A549 (cell line): ENCODE measurements around the gene TMEM115. TPM values are rescaled to one million over a fixed set of nuclear protein-coding genes. Genes with fewer than 3 reads are reported as not detected.

Experiments
- ATAC-seq, 2 experiments: fragments of 200-7000 bp in 1 of 2; fragments of >200 bp in 1 of 2; cut with Nextera tagmentation in 1 of 2; cut with Tn5 transposase in 1 of 2; 3 replicates each; pipeline versions ENCODE4 v1.8.0 to v1.9.1; 2018 to 2020; ENCODE audit warnings: mild to moderate bottlenecking in 1 of 2, moderate library complexity in 1 of 2
- CTCF ChIA-PET: fragments of 300-600 bp; sonication (Branson Sonifier 250); formaldehyde crosslinking; extraction: SDS; loops from one replicate; lab custom pipeline; 2021; ENCODE audit warnings: antibody characterized with exemption, inconsistent platforms; lab: Yijun Ruan, JAX
- POLR2A ChIA-PET: fragments of 350-600 bp; formaldehyde crosslinking; extraction: SDS; loops from one replicate; lab custom pipeline; 2021; ENCODE audit warnings: antibody characterized with exemption, inconsistent platforms; lab: Yijun Ruan, JAX
- DNase-seq, 2 experiments: peaks; one replicate each; pipeline versions ENCODE4 v3.0.0 to v3.0.0-alpha.2; 2011 to 2016; ENCODE audit warnings: low read depth in 1 of 2, low spot score in 1 of 2
- FAIRE-seq: peaks from 2 replicates; lab custom pipeline; 2011; peaks lifted over from hg19 to GRCh38; lab: Jason Lieb, UNC
- H3K27ac ChIP-seq, 2 experiments: fragments of >200 bp; sonication (Bioruptor Twin); formaldehyde crosslinking; 3 replicates each; pipeline ENCODE4 v1.5.1; 2016 to 2017
- H3K4me1 ChIP-seq: fragments of >200 bp; sonication (Bioruptor Twin); formaldehyde crosslinking; 3 replicates; pipeline ENCODE4 v1.6.1; 2016
- H3K4me2 ChIP-seq: fragments of >200 bp; sonication (Bioruptor Twin); formaldehyde crosslinking; 3 replicates; pipeline ENCODE4 v1.6.1; 2016
- H3K4me3 ChIP-seq: fragments of >200 bp; sonication (Bioruptor Twin); formaldehyde crosslinking; 3 replicates; pipeline ENCODE4 v1.5.1; 2016
- H3K9me3 ChIP-seq: fragments of >200 bp; sonication (Bioruptor Twin); formaldehyde crosslinking; 3 replicates; pipeline ENCODE4 v1.6.1; 2016
- BHLHE40 ChIP-seq: IDR thresholded peaks from 2 replicates; pipeline ENCODE4 v1.6.1; 2012; ENCODE audit warnings: low read depth, low read length, inconsistent platforms
- CBX2 ChIP-seq: fragments of 200-600 bp; sonication (generic); IDR thresholded peaks from 2 replicates; pipeline ENCODE4 v1.6.1; 2016; ENCODE audit warnings: low read depth, mild to moderate bottlenecking, borderline replicate concordance
- CHD2 ChIP-seq: fragments of 150-350 bp; IDR thresholded peaks from 2 replicates; pipeline ENCODE4 v1.6.1; 2014; ENCODE audit warnings: low read length; ENCODE audit not compliant: partially characterized antibody
- CHD4 ChIP-seq: fragments of 200-600 bp; sonication (generic); IDR thresholded peaks from 2 replicates; pipeline ENCODE4 v1.6.1; 2016; ENCODE audit warnings: antibody characterized with exemption, mild to moderate bottlenecking, borderline replicate concordance
- EHF ChIP-seq: fragments of 250-450 bp; sonication (Bioruptor Pico); IDR thresholded peaks from 2 replicates; pipeline ENCODE4 v1.5.0; 2020; ENCODE audit warnings: mild to moderate bottlenecking
- EHMT2 ChIP-seq: fragments of 200-600 bp; sonication (generic); IDR thresholded peaks from 2 replicates; pipeline ENCODE4 v1.6.1; 2016; ENCODE audit warnings: antibody characterized with exemption, low read depth, mild to moderate bottlenecking, moderate library complexity
- FOSB ChIP-seq: fragments of 250-450 bp; sonication (Bioruptor Pico); IDR thresholded peaks from 2 replicates; pipeline ENCODE4 v1.5.0; 2020; ENCODE audit warnings: mild to moderate bottlenecking, moderate library complexity
- FOXS1 ChIP-seq: fragments of 250-450 bp; sonication (Bioruptor Pico); IDR thresholded peaks from 2 replicates; pipeline ENCODE4 v1.5.0; 2020; ENCODE audit warnings: mild to moderate bottlenecking, moderate library complexity
- GATA3 ChIP-seq: IDR thresholded peaks from 2 replicates; pipeline ENCODE4 v1.6.1; 2012; ENCODE audit warnings: borderline replicate concordance
- HDAC2 ChIP-seq: fragments of 200-600 bp; sonication (generic); IDR thresholded peaks from 2 replicates; pipeline ENCODE4 v1.6.1; 2016
- HEYL ChIP-seq: fragments of 250-450 bp; sonication (Bioruptor Pico); IDR thresholded peaks from 2 replicates; pipeline ENCODE4 v1.8.0; 2021; ENCODE audit warnings: mild to moderate bottlenecking, moderate library complexity
- HOXA7 ChIP-seq: fragments of 250-450 bp; sonication (Bioruptor Pico); IDR thresholded peaks from 2 replicates; pipeline ENCODE4 v1.5.0; 2020; ENCODE audit warnings: mild to moderate bottlenecking, moderate library complexity
- HOXB13 ChIP-seq: fragments of 250-450 bp; sonication (Bioruptor Pico); IDR thresholded peaks from 2 replicates; pipeline ENCODE4 v1.5.0; 2020; ENCODE audit warnings: low read depth, mild to moderate bottlenecking, moderate library complexity
- HOXB5 ChIP-seq: fragments of 250-450 bp; sonication (Bioruptor Pico); IDR thresholded peaks from 2 replicates; pipeline ENCODE4 v1.5.0; 2020; ENCODE audit warnings: mild to moderate bottlenecking, moderate library complexity
- JUNB ChIP-seq: fragments of >200 bp; sonication (Bioruptor Twin); formaldehyde crosslinking; IDR thresholded peaks from 2 replicates; pipeline ENCODE4 v1.6.1; 2016
- MAFK ChIP-seq: fragments of 450-650 bp; IDR thresholded peaks from 2 replicates; pipeline ENCODE4 v1.6.1; 2014; ENCODE audit not compliant: partially characterized antibody
- NPAS2 ChIP-seq: fragments of 250-450 bp; sonication (Bioruptor Pico); IDR thresholded peaks from 2 replicates; pipeline ENCODE4 v1.8.0; 2022; ENCODE audit warnings: mild to moderate bottlenecking, moderate library complexity, borderline replicate concordance
- PHF8 ChIP-seq: fragments of 200-600 bp; sonication (generic); IDR thresholded peaks from 2 replicates; pipeline ENCODE4 v1.6.1; 2016; ENCODE audit warnings: low read depth, mild to moderate bottlenecking, antibody characterized with exemption, moderate library complexity, borderline replicate concordance
- POLR2A ChIP-seq: IDR thresholded peaks from 2 replicates; pipeline ENCODE4 v1.6.1; 2012; ENCODE audit warnings: mild to moderate bottlenecking, low read length
- RAD21 ChIP-seq, 2 experiments: fragments of >200 bp in 1 of 2; sonication (Bioruptor Twin) in 1 of 2; formaldehyde crosslinking in 1 of 2; IDR thresholded peaks in 1 of 2; conservative IDR thresholded peaks in 1 of 2; 2 replicates in 1 of 2; 3 replicates in 1 of 2; pipeline ENCODE4 v1.6.1; 2012 to 2018; ENCODE audit warnings: inconsistent platforms in 1 of 2
- RCOR1 ChIP-seq: fragments of 150-350 bp; IDR thresholded peaks from 2 replicates; pipeline ENCODE4 v1.6.1; 2014; ENCODE audit warnings: antibody characterized with exemption, low read length, low read depth
- RFX5 ChIP-seq: fragments of 450-650 bp; IDR thresholded peaks from 2 replicates; pipeline ENCODE4 v1.7.1; 2014; ENCODE audit warnings: antibody characterized with exemption, mild to moderate bottlenecking, moderate library complexity
- SMC3 ChIP-seq: fragments of >200 bp; sonication (Bioruptor Twin); formaldehyde crosslinking; IDR thresholded peaks from 3 replicates; pipeline ENCODE4 v1.6.1; 2018; ENCODE audit warnings: inconsistent platforms
- TFCP2L1 ChIP-seq: fragments of 250-450 bp; sonication (Bioruptor Pico); IDR thresholded peaks from 2 replicates; pipeline ENCODE4 v1.5.0; 2021; ENCODE audit warnings: mild to moderate bottlenecking
- TP53 ChIP-seq: fragments of 250-450 bp; sonication (Bioruptor Pico); IDR thresholded peaks from 2 replicates; pipeline ENCODE4 v1.5.0; 2021; ENCODE audit warnings: mild to moderate bottlenecking, moderate library complexity
- ZC3H11A ChIP-seq: fragments of 450-650 bp; IDR thresholded peaks from 2 replicates; pipeline ENCODE4 v1.6.1; 2014; ENCODE audit warnings: antibody characterized with exemption, mild to moderate bottlenecking
- WGBS: methylation state at CpG from one replicate; pipeline ENCODE4 v1.1.6; 2017; ENCODE audit errors: missing lambda C conversion rate; 5-methylcytosine and 5-hydroxymethylcytosine counted together
- polyA plus RNA-seq, 4 experiments: library from polyadenylated mRNA; depleted of rRNA in 3 of 4; stranded (reverse); fragments of >200 nt; fragmentation: RNase III in 1 of 4; extraction: RNeasy Plus Mini Kit Qiagen cat#74134 plus additional on column Dnase treatment in 1 of 4; gene quantifications; 2 replicates in 3 of 4; 3 replicates in 1 of 4; pipeline ENCODE4 v1.2.3, GENCODE V29; 2011 to 2017
- TF ChIP-seq, protein P1 (sequence below): fragments of >200 bp; sonication (Bioruptor Twin); formaldehyde crosslinking; IDR thresholded peaks from 2 replicates; pipeline ENCODE4 v1.6.1; 2016
- TF ChIP-seq, protein P2 (sequence below): fragments of 450-650 bp; IDR thresholded peaks from 2 replicates; pipeline ENCODE4 v1.6.1; 2014; ENCODE audit warnings: antibody characterized with exemption
- TF ChIP-seq, protein P3 (sequence below): fragments of 250-450 bp; sonication (Bioruptor Pico); IDR thresholded peaks from 2 replicates; pipeline ENCODE4 v1.5.0; 2020; ENCODE audit warnings: low read depth, mild to moderate bottlenecking, moderate library complexity

Gene TMEM115
- polyA plus RNA-seq, 2 of the 4 experiments (the other 2 are of a cell fraction): 17.4 to 26.8 TPM

DNA sequence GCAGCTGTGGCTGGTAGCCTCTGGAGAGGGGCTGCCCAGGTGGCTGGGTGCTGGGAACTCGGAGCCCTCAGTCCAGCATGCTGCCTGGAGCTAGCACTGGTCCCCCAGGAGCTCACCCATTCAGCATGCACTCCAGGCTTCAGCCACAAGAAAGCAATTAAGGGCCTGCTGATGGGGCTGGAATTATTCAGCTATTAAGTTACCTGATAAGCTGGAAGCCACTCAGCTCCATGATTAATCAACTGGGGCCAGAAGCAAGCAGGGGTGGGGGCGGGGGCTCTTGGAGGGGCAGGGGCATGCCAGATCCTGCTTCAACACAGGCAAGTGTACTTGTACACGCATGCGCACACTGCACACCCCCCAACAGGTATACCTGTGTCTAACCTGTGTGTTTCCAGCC lies 22.1 kb upstream of the TMEM115 start:
- 90% methylated on average over 2 of the region's 4 CpGs for WGBS
- ATAC-seq (no peak), DNase-seq (no peak), FAIRE-seq (no peak)
- POLR2A ChIA-PET: interaction anchor here (0.6 kb wide), 1 partner anchor 16 kb away, joined by 3 read pairs; no protein-coding TSS in a partner anchor
- H3K4me2 ChIP-seq: no peak overlapping the region
- H3K4me3 ChIP-seq: no peak overlapping the region
- TF ChIP-seq MAFK: no peak
- no peak for TF ChIP-seq TFCP2L1 (CRISPR knock-in tag)
- no peak for TF ChIP-seq NPAS2 (CRISPR knock-in tag)
- TF ChIP-seq PHF8: no peak
- TF ChIP-seq CHD2: no peak
- no peak for TF ChIP-seq FOXS1 (CRISPR knock-in tag)
- no peak for TF ChIP-seq HOXB5 (CRISPR knock-in tag)
- no peak for TF ChIP-seq GATA3
- TF ChIP-seq SMC3: no peak
- no peak for TF ChIP-seq RCOR1
- TF ChIP-seq HOXB13 (CRISPR knock-in tag): no peak
- no peak for TF ChIP-seq HEYL
- TF ChIP-seq RFX5: no peak
- no peak for TF ChIP-seq POLR2A
- TF ChIP-seq TP53: no peak
- no peak for TF ChIP-seq CBX2
- TF ChIP-seq, all 56 proteins: peak for 0
- no peaks in the 10 kb centered on the region for H3K9me3 ChIP-seq
- no peak overlapping the region for H3K27ac ChIP-seq
- CTCF ChIA-PET: no interaction called here
- H3K4me1 ChIP-seq: no peaks in the 10 kb centered on the region

- H3K4me1 ChIP-seq: no peaks in the 10 kb centered on the region
- H3K9me3 ChIP-seq: no peaks in the 10 kb centered on the region
- FAIRE-seq: no peak
- ATAC-seq: no peak
- no peak for DNase-seq
- no peak overlapping the region for H3K27ac ChIP-seq
- TF ChIP-seq NPAS2 (CRISPR knock-in tag) (no peak), HDAC2 (no peak), GATA3 (no peak), EHF (no peak), FOSB (CRISPR knock-in tag) (no peak), CHD4 (no peak), ZC3H11A (no peak), HOXA7 (CRISPR knock-in tag) (no peak), RCOR1 (no peak), RAD21 (conservative IDR thresholded peaks at IDR 0.05 in 1 of 2, IDR thresholded peaks at IDR 0.05 in 1 of 2) (no peak)
- TF ChIP-seq, protein P1, sequence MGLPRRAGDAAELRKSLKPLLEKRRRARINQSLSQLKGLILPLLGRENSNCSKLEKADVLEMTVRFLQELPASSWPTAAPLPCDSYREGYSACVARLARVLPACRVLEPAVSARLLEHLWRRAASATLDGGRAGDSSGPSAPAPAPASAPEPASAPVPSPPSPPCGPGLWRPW: no peak
- no peak overlapping the region for H3K4me2 ChIP-seq
- POLR2A ChIA-PET: no interaction called here
- CTCF ChIA-PET: no interaction called here
- H3K4me3 ChIP-seq: no peak overlapping the region
- WGBS: 50% methylated on average over 15 of the region's 17 CpGs
These were observed 21.2 kb upstream of the TMEM115 start for GRCh38 chr3:50380405-50381085.

DNA sequence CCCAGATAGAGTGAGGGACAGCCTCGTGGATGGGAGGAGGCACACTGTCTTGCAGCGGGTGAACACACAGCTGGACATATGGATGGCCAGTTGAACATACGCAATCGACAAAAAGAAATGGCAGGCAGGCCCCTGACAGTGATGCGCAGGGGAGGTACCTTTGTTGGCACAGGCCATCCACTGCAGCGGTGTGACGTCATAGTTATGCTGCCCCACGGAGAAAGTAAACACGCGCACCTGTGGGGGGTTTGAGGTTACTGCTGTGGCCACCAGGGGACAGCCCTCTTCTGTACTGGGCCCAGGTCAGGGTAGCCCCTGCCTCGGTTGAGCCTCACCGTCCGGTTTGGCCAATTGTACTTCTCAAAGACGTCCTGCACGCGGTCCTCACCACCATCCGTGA lies 19.4 kb upstream of the TMEM115 start:
- Histone ChIP-seq H3K4me3 (no peak overlapping the region), H3K9me3 (no peaks in the 10 kb centered on the region), H3K4me2 (no peak overlapping the region), H3K27ac (no peak overlapping the region), H3K4me1 (no peaks in the 10 kb centered on the region)
- DNase-seq: no peak
- CTCF ChIA-PET: no interaction called here
- FAIRE-seq: no peak
- POLR2A ChIA-PET: no interaction called here
- WGBS: 81% methylated on average over 17 of the region's 17 CpGs
- TF ChIP-seq EHMT2 (no peak), ZC3H11A (no peak), MAFK (no peak), BHLHE40 (no peak), JUNB (no peak)
- TF ChIP-seq, protein P2, sequence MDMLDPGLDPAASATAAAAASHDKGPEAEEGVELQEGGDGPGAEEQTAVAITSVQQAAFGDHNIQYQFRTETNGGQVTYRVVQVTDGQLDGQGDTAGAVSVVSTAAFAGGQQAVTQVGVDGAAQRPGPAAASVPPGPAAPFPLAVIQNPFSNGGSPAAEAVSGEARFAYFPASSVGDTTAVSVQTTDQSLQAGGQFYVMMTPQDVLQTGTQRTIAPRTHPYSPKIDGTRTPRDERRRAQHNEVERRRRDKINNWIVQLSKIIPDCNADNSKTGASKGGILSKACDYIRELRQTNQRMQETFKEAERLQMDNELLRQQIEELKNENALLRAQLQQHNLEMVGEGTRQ: no peak
- TF ChIP-seq, protein P3, sequence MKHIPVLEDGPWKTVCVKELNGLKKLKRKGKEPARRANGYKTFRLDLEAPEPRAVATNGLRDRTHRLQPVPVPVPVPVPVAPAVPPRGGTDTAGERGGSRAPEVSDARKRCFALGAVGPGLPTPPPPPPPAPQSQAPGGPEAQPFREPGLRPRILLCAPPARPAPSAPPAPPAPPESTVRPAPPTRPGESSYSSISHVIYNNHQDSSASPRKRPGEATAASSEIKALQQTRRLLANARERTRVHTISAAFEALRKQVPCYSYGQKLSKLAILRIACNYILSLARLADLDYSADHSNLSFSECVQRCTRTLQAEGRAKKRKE: no peak
- ATAC-seq: no peak
